HepG2 (cell line): ENCODE measurements around the gene NXN. TPM values are rescaled to one million over a fixed set of nuclear protein-coding genes. Genes with fewer than 3 reads are reported as not detected.

Source experiments
- ATRX ChIP-seq: sonication (generic); formaldehyde crosslinking; IDR thresholded peaks from 2 replicates; pipeline ENCODE4 v1.4.0; 2020; ENCODE audit warnings: missing genetic modification reagents, borderline replicate concordance
- EED ChIP-seq: sonication (generic); formaldehyde crosslinking; IDR thresholded peaks from 2 replicates; pipeline ENCODE4 v1.5.0; 2020; ENCODE audit warnings: mild to moderate bottlenecking, missing genetic modification reagents
- HMGXB3 ChIP-seq: sonication (generic); formaldehyde crosslinking; IDR thresholded peaks from 2 replicates; pipeline ENCODE4 v1.4.0; 2020; ENCODE audit warnings: missing genetic modification reagents, borderline replicate concordance
- MXD1 ChIP-seq: sonication (generic); formaldehyde crosslinking; IDR thresholded peaks from 2 replicates; pipeline ENCODE4 v1.4.0; 2020; ENCODE audit warnings: mild to moderate bottlenecking, missing genetic modification reagents
- USF2 ChIP-seq, 2 experiments: sonication (generic) in 1 of 2; formaldehyde crosslinking in 1 of 2; IDR thresholded peaks; 2 replicates each; pipeline versions ENCODE4 v1.5.1 to v1.6.1; 2011 to 2020; ENCODE audit warnings: borderline replicate concordance in 1 of 2, low read depth in 1 of 2, low read length in 1 of 2, mild to moderate bottlenecking in 1 of 2, missing genetic modification reagents in 1 of 2, moderate library complexity in 1 of 2
- ZFY ChIP-seq: sonication (generic); formaldehyde crosslinking; IDR thresholded peaks from 2 replicates; pipeline ENCODE4 v1.4.0; 2020; ENCODE audit warnings: missing genetic modification reagents
- ZNF10 ChIP-seq: sonication (generic); formaldehyde crosslinking; IDR thresholded peaks from 2 replicates; pipeline ENCODE4 v1.4.0; 2020; ENCODE audit warnings: mild to moderate bottlenecking, low read depth, missing genetic modification reagents, borderline replicate concordance
- ZNF232 ChIP-seq: sonication (generic); formaldehyde crosslinking; IDR thresholded peaks from 2 replicates; pipeline ENCODE4 v1.4.0; 2020; ENCODE audit warnings: missing genetic modification reagents, borderline replicate concordance
- ZNF280D ChIP-seq: sonication (generic); formaldehyde crosslinking; IDR thresholded peaks from 2 replicates; pipeline ENCODE4 v1.5.1; 2020; ENCODE audit warnings: mild to moderate bottlenecking, missing genetic modification reagents
- ZNF766 ChIP-seq: sonication (generic); formaldehyde crosslinking; IDR thresholded peaks from 2 replicates; pipeline ENCODE4 v1.5.0; 2020; ENCODE audit warnings: missing genetic modification reagents, borderline replicate concordance
- ZNF773 ChIP-seq: sonication (generic); formaldehyde crosslinking; IDR thresholded peaks from 2 replicates; pipeline ENCODE4 v1.4.0; 2020; ENCODE audit warnings: missing genetic modification reagents, borderline replicate concordance
- ZNF780A ChIP-seq: sonication (generic); formaldehyde crosslinking; IDR thresholded peaks from 2 replicates; pipeline ENCODE4 v1.8.0; 2022; ENCODE audit warnings: mild to moderate bottlenecking, missing genetic modification reagents, moderate library complexity
- ZNF784 ChIP-seq: sonication (generic); formaldehyde crosslinking; IDR thresholded peaks from 2 replicates; pipeline ENCODE4 v1.5.1; 2020; ENCODE audit warnings: missing genetic modification reagents, mild to moderate bottlenecking, borderline replicate concordance
- ZNF879 ChIP-seq: sonication (generic); formaldehyde crosslinking; IDR thresholded peaks from 2 replicates; pipeline ENCODE4 v1.8.1; 2023; ENCODE audit warnings: missing genetic modification reagents
- ZNF891 ChIP-seq: sonication (generic); formaldehyde crosslinking; IDR thresholded peaks from 2 replicates; pipeline ENCODE4 v1.5.0; 2020; ENCODE audit warnings: mild to moderate bottlenecking, missing genetic modification reagents
- polyA plus RNA-seq, 8 experiments: library from polyadenylated mRNA; depleted of rRNA in 3 of 8; stranded (reverse) in 7 of 8; unstranded in 1 of 8; fragments of >200 nt; fragmentation: Illumina TruSeq in 4 of 8; extraction: Trizol in 4 of 8; gene quantifications; 2 replicates each; pipeline versions ENCODE4 v1.2.1 to v1.2.3, GENCODE V29; 2011 to 2016; ENCODE audit warnings: low read depth in 4 of 8, missing spikeins in 1 of 8, mixed read lengths in 1 of 8; ENCODE audit not compliant: insufficient read depth in 1 of 8
- total RNA-seq, 5 experiments: library from RNA; depleted of rRNA; stranded (reverse); fragments of >200 nt; fragmentation: Illumina TruSeq; extraction: Trizol; gene quantifications; 2 replicates each; pipeline ENCODE4 v1.2.3, GENCODE V29; 2016; ENCODE audit warnings: low read depth in 1 of 5

The NXN gene
- total and polyA plus RNA-seq, 2 of the 13 experiments (the other 11 are each of a cell fraction or from before 2014, with no cell fraction given), result 22.2 to 24.3 TPM

GRCh38 chr17:781805-782731, 197.5 kb downstream of the NXN start, which contains the start of the genes GLOD4 and MRM3 (continued):
- peak; percentile 75 for TF ChIP-seq ZNF280D (CRISPR knock-in tag)
- TF ChIP-seq ZFY (CRISPR knock-in tag), result peak; percentile 96
- TF ChIP-seq ZNF232 (CRISPR knock-in tag), result peak; percentile 7; the same call in 1 of the 2 replicates
- TF ChIP-seq ZNF879 (CRISPR knock-in tag), result no peak
- TF ChIP-seq ZNF891 (CRISPR knock-in tag), result 0 out of 2 replicates have a peak, but pooled peaks have one; percentile 18
- TF ChIP-seq USF2 (IDR thresholded peaks at IDR 0.05; ENCODE audit: low read depth, low read length), result no peak
- TF ChIP-seq USF2 (CRISPR knock-in tag; IDR thresholded peaks at IDR 0.05; ENCODE audit: borderline replicate concordance), result peak; percentile 59; the same call in 1 of the 2 replicates
- peak; percentile 97 for TF ChIP-seq EED
- TF ChIP-seq ZNF784, result peak; percentile 63; the same call in 1 of the 2 replicates
- TF ChIP-seq ZNF766 (CRISPR knock-in tag), result 0 out of 2 replicates have a peak, but pooled peaks have one; percentile 11
- TF ChIP-seq ZNF773 (CRISPR knock-in tag), result no peak
- TF ChIP-seq ZNF780A, result peak; percentile 54; the same call in 1 of the 2 replicates
- peak; percentile 98 for TF ChIP-seq MXD1 (CRISPR knock-in tag)
- no peak for TF ChIP-seq ZNF10 (CRISPR knock-in tag)
- TF ChIP-seq ATRX (CRISPR knock-in tag), result no peak
- peak; percentile 68; the same call in 1 of the 2 replicates for TF ChIP-seq HMGXB3
